Thoracic aorta (tissue), 2 donors: ENCODE results near the gene ADD1. TPM values are rescaled to one million over a fixed set of nuclear protein-coding genes. Genes with fewer than 3 reads are reported as not detected.

Experiments used
- ATAC-seq: fragments of 150-250 bp; one replicate; pipeline ENCODE4 v1.8.0; 2017; ENCODE audit warnings: low read depth; ENCODE audit not compliant: insufficient number of reproducible peaks, low FRiP score
- DNase-seq: peaks from one replicate; pipeline ENCODE4 v3.0.0-alpha.2; 2020; ENCODE audit warnings: low spot score
- H3K27ac ChIP-seq, 2 donors: fragments of 200-600 bp; sonication (generic); 1 replicate in 1 of 2; 2 replicates in 1 of 2; pipeline ENCODE4 v1.5.1; 2016; ENCODE audit warnings: mild to moderate bottlenecking in 2 of 2, moderate library complexity in 2 of 2
- H3K27me3 ChIP-seq: fragments of 200-600 bp; sonication (generic); replicated peaks from 2 replicates; pipeline ENCODE4 v1.6.0; 2016; ENCODE audit warnings: mild to moderate bottlenecking; ENCODE audit not compliant: insufficient read depth
- H3K36me3 ChIP-seq: fragments of 200-600 bp; sonication (generic); one replicate; pipeline ENCODE4 v1.5.1; 2016
- H3K4me1 ChIP-seq, 2 donors: fragments of 200-600 bp; sonication (generic); 1 replicate in 1 of 2; 2 replicates in 1 of 2; pipeline versions ENCODE4 v1.5.1 to v1.6.0; 2016; ENCODE audit warnings: low read depth in 2 of 2, mild to moderate bottlenecking in 1 of 2; ENCODE audit not compliant: control insufficient read depth in 1 of 2
- H3K4me3 ChIP-seq: fragments of 200-600 bp; sonication (generic); 2 replicates; pipeline ENCODE4 v1.5.1; 2016; ENCODE audit warnings: mild to moderate bottlenecking
- H3K9me3 ChIP-seq: fragments of 200-600 bp; sonication (generic); 2 replicates; pipeline ENCODE4 v1.5.1; 2016
- total RNA-seq, 2 donors: library from RNA; depleted of rRNA; stranded (reverse); fragments of >200 nt; gene quantifications; one replicate each; pipeline versions ENCODE4 v1.1.0 to v1.2.3, GENCODE V29; 2016
- TF ChIP-seq, protein P1 (sequence below): fragments of 200-600 bp; sonication (generic); IDR thresholded peaks from one replicate; pipeline ENCODE4 v1.5.1; 2019; ENCODE audit warnings: antibody characterized with exemption

ADD1 gene
- total RNA-seq, 2 donors from 2014 or later: 256 to 338 TPM

DNA sequence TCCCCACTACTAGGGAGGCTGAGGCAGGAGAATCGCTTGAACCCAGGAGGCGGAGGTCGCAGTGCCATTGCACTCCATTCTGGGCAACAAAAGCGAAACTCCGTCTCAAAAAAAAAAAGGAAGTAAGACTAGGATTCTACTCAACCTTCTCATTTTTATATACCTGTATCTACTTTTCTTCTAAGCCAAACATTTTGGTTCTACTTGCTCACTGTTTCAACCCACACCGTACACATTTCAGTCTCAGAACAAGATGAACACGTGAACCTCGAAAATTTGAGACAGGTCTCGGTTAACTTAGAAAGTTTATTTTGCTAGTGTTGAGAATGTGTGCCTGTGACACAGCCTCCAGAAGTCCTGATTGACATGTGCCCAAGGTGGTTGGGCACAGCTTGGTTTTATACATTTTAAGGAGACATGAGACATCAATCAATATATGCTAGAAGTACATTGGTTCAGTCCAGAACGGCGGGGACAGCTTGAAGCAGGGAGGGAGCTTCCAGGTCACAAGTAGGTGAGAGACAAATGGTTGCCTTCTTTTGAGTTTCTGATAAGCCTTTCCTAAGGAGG, 3.7 kb downstream of the ADD1 start:
- H3K27ac ChIP-seq: peak overlapping the region; percentile 21 to 28
- TF ChIP-seq, protein P1, sequence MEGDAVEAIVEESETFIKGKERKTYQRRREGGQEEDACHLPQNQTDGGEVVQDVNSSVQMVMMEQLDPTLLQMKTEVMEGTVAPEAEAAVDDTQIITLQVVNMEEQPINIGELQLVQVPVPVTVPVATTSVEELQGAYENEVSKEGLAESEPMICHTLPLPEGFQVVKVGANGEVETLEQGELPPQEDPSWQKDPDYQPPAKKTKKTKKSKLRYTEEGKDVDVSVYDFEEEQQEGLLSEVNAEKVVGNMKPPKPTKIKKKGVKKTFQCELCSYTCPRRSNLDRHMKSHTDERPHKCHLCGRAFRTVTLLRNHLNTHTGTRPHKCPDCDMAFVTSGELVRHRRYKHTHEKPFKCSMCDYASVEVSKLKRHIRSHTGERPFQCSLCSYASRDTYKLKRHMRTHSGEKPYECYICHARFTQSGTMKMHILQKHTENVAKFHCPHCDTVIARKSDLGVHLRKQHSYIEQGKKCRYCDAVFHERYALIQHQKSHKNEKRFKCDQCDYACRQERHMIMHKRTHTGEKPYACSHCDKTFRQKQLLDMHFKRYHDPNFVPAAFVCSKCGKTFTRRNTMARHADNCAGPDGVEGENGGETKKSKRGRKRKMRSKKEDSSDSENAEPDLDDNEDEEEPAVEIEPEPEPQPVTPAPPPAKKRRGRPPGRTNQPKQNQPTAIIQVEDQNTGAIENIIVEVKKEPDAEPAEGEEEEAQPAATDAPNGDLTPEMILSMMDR: no peak
- no peak for ATAC-seq
- no peak overlapping the region for H3K4me3 ChIP-seq
- H3K36me3 ChIP-seq: no peaks in the 10 kb centered on the region
- no peaks in the 10 kb centered on the region for H3K9me3 ChIP-seq
- DNase-seq: no peak
- H3K27me3 ChIP-seq: no peaks in the 10 kb centered on the region
- H3K4me1 ChIP-seq: peaks cover 43 to 63% of the 10 kb centered on the region in 2 donors

DNA sequence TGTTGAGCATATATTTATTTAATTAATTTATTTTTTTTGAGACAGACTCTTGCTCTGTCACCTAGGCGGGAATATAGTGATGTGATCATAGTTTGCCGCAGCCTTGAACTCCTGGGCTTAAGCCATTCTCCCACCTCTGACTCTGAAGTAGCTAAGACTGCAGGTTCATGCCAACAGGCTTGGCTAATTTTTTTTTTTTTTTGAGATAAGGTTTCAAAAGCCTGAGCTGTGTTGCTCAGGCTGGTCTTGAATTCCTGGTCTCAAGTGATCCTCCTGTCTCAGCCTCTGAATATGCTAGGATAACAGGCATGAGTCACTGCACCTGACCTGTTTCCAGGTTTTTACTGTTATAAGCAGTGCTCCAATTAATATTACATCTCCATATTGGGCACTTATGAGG, 4.8 kb downstream of the ADD1 start:
- Histone ChIP-seq H3K4me3 (no peak overlapping the region), H3K27ac (no peak overlapping the region), H3K4me1 (peaks cover 51 to 64% of the 10 kb centered on the region in 2 donors), H3K27me3 (no peaks in the 10 kb centered on the region), H3K36me3 (no peaks in the 10 kb centered on the region), H3K9me3 (no peaks in the 10 kb centered on the region)
- DNase-seq: no peak
- TF ChIP-seq, protein P1: no peak
- ATAC-seq: no peak

DNA sequence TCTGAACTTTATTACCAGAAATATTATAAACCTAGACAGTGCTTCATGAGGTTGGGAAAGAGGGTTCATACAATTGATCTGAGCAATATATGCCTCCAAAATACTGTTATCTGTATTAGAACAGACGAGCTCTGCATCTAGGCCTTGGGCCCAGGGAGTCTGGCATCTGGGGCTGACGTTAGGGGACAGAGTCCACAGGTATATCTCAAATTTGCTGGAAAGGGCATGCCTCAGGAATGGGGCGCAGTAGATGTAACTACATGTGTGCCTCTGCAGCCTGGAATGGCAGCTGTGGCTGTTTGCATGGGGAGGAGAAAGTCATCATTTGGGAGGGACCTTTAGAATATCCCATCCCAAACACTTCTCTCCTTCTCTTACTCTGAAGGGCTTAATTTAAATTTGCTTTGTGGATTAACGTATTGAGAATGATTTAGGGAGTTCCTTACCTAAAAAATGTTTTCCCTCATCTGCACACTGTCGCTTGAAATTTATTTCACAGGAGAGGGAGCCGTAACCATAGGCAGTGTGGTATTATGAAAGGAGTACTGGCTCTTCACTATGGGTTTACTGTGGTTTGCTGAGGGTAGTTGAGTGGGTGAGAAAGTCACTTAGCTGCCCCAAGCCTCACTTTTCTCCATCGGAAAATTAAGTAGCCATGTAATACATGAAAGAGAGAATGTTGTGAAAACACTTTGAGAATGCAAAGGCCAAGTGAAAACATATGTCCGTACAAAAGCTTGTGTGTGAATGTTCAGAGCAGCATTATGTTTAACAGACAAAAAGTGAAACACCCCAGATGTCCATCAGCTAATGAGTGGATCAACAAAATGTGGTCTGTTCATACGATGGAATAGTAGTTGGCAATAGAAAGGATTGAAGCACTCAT, 5.9 kb downstream of the ADD1 start:
- TF ChIP-seq, protein P1: no peak
- Histone ChIP-seq H3K9me3 (no peaks in the 10 kb centered on the region), H3K4me3 (no peak overlapping the region), H3K27me3 (no peaks in the 10 kb centered on the region), H3K4me1 (peaks cover 51 to 64% of the 10 kb centered on the region in 2 donors), H3K27ac (peak overlapping the region in 1 of 2 donors; percentile 4), H3K36me3 (peaks cover 5% of the 10 kb centered on the region)
- ATAC-seq: no peak
- no peak for DNase-seq

DNA sequence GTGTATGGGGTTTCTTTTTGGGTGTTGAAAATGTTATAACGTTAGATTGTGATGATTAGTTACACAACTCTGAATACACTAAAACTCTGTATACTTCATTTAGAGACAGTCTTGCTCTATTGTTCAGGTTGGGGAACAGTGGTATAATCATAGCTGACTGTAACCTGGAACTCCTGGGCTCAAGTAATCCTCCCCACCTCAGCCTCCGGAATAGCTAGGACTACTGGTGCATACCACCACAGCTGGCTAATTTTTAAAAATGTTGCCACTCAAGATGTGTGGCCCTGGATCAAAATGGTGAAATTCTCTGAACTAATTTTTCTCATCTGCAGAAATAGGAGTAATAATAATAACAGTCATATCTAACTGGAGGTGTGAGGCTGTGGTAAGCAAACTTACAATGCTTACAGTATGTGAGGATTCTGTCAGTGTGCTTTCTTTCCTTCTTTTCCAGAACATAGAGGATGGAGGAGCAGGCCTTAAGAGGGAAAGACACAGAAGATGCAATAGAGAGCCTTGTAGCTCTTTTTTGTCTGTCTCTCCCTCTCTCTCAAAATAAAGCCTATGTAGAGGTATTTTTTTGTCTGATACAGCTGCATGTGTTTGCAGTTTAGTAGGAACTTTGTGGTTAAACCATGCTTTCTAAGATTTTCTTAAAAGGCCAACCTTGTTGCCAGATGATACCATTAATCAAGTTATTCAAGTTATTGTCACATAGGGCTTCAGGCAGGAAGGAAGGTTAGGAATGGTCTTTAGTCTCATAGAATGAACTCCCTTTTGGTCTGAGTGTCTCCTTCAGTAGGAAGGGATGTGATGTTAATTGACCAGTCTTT, 7.5 kb downstream of the ADD1 start:
- ATAC-seq: no peak

More for the DNA sequence above, 7.5 kb downstream of the ADD1 start:
- Histone ChIP-seq H3K27me3 (no peaks in the 10 kb centered on the region), H3K4me3 (no peak overlapping the region), H3K4me1 (peaks cover 46 to 65% of the 10 kb centered on the region in 2 donors), H3K27ac (no peak overlapping the region), H3K36me3 (peaks cover 5% of the 10 kb centered on the region), H3K9me3 (no peaks in the 10 kb centered on the region)
- DNase-seq: no peak
- TF ChIP-seq, protein P1: no peak
